GM12873 (cell line): ENCODE measurements around the gene MYOM1.

Experiments
- CTCF ChIP-seq: IDR thresholded peaks from 2 replicates; pipeline ENCODE4 v1.5.1; 2012; ENCODE audit warnings: low read depth, mild to moderate bottlenecking, moderate library complexity, low read length, control low read depth; ENCODE audit not compliant: insufficient read depth; ENCODE audit errors: missing control alignments

The MYOM1 gene

GRCh38 chr18:3248062-3248657, 28.4 kb upstream of the MYOM1 start:
- no peak for TF ChIP-seq CTCF

GRCh38 chr18:3247240-3248061, 27.7 kb upstream of the MYOM1 start, which contains the start of gene MYL12A:
TSS of gene MYL12A (plus strand) at chr18:3247801. CDS start at chr18:3253248, 5,447 bp downstream.
- no peak for TF ChIP-seq CTCF

GRCh38 chr18:3246635-3247239, 27.0 kb upstream of the MYOM1 start:
- no peak for TF ChIP-seq CTCF

- peak; percentile 98 for TF ChIP-seq CTCF
Measured at GRCh38 chr18:3245853-3246634, 26.3 kb upstream of the MYOM1 start.

- TF ChIP-seq CTCF, result no peak
Measured at GRCh38 chr18:3245185-3245564, 25.4 kb upstream of the MYOM1 start.

- no peak for TF ChIP-seq CTCF
Measured at GRCh38 chr18:3238742-3239141, 19.0 kb upstream of the MYOM1 start.
